ENCODE results near the gene GAS7.

GAS7 gene

DNA sequence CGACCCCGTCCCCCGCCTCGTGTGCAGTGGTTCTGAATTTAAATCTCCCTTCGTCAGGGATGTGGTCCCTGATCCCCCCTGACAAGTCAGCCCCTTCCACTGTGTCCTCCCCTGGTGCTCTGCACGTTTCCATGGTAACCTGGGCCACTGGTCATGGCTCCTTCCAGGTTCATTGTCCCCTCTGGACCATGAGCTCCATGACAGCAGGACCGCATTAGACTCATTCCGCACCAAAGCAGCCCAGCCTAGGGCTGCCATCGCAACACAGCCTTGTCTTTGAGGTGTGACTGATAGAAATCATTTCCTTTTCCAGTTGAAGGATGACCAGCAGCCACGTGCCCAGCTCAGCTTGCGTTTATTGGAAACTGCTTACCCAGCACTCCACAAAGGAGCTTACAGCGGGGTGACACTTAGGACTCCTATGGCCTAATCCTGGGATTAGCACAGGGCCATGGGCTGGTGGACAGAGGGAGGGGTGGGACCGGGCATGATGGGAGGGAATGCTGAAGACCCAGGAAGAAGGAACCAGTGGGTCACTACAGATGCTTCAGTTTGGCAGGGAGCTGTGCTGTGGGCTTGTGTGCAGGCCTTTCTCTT is 300.9 kb downstream of the GAS7 start:
- no peak for DNase-seq (ENCODE audit: low read depth)
- TF ChIP-seq, protein P1, sequence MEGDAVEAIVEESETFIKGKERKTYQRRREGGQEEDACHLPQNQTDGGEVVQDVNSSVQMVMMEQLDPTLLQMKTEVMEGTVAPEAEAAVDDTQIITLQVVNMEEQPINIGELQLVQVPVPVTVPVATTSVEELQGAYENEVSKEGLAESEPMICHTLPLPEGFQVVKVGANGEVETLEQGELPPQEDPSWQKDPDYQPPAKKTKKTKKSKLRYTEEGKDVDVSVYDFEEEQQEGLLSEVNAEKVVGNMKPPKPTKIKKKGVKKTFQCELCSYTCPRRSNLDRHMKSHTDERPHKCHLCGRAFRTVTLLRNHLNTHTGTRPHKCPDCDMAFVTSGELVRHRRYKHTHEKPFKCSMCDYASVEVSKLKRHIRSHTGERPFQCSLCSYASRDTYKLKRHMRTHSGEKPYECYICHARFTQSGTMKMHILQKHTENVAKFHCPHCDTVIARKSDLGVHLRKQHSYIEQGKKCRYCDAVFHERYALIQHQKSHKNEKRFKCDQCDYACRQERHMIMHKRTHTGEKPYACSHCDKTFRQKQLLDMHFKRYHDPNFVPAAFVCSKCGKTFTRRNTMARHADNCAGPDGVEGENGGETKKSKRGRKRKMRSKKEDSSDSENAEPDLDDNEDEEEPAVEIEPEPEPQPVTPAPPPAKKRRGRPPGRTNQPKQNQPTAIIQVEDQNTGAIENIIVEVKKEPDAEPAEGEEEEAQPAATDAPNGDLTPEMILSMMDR (IDR thresholded peaks at IDR 0.05; ENCODE audit: insufficient read depth, low read depth, low read length, missing control alignments), result no peak
- H3K4me3 ChIP-seq (ENCODE audit: low read depth, low read length), result no peak overlapping the region

- H3K4me3 ChIP-seq (ENCODE audit: low read depth, low read length), result no peak overlapping the region
- TF ChIP-seq, protein P1 (IDR thresholded peaks at IDR 0.05; ENCODE audit: insufficient read depth, low read depth, low read length, missing control alignments), result no peak
- DNase-seq (ENCODE audit: low read depth), result no peak
Observed at GRCh38 chr17:9895923-9896322, 302.5 kb downstream of the GAS7 start.

- DNase-seq (ENCODE audit: low read depth), result no peak
- H3K4me3 ChIP-seq (ENCODE audit: low read depth, low read length), result no peak overlapping the region
- TF ChIP-seq, protein P1 (IDR thresholded peaks at IDR 0.05; ENCODE audit: insufficient read depth, low read depth, low read length, missing control alignments), result no peak
Observed at GRCh38 chr17:9894231-9894630, 304.2 kb downstream of the GAS7 start.

DNA sequence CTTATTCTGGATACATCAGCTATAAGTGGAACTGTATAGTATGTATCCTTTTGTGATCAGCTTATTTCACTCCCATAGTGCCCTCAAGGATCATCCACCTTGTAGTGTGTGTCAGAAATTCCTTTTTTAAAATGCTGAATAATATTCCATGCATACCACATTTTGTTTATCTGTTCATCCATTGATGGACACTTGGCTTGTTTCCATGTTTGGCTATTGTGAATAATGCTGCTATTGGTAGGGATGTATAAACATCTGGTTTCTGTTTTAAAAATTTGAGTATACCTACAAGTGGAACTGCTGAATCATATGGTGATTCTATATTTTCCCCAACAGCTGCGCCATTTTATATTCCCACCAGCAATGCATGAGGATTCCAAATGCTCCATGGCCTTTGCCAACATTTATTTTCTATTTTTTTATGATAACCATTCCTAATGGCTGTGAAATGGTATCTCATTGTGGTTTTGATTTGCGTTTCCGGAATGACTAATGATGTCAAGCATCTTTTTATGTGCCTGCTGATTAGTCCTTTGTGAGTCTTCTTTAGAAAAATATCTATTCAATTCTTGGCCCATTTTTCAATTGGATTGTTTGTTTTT is 304.9 kb downstream of the GAS7 start:
- TF ChIP-seq, protein P1 (IDR thresholded peaks at IDR 0.05; ENCODE audit: insufficient read depth, low read depth, low read length, missing control alignments), result no peak
- no peak for DNase-seq (ENCODE audit: low read depth)
- no peak overlapping the region for H3K4me3 ChIP-seq (ENCODE audit: low read depth, low read length)

DNA sequence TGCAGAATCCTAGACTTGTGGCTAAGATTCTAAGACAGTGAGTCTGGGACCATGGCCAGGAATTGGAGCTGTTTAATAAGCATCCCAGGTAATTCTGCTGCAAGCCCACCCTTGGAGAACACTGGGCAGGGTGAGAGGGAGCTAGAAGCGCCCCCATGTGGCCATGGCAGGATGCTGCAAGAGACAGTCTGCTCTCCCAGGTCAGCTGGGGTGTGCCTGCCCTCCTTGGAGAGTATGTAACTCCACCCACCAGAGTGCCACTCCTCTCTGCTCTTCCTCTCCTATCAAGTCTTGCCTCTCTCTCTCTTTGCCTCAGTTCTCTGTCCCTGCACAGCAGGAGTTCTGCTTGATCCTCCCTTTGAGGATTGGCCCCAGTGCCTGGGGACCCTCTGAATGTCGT is 308.3 kb downstream of the GAS7 start:
- peak; percentile 50 for DNase-seq (ENCODE audit: low read depth)

GRCh38 chr17:9887508-9887907 is 310.9 kb downstream of the GAS7 start:
- TF ChIP-seq, protein P1 (IDR thresholded peaks at IDR 0.05; ENCODE audit: insufficient read depth, low read depth, low read length, missing control alignments), result no peak
- DNase-seq (ENCODE audit: low read depth), result no peak
- H3K4me3 ChIP-seq (ENCODE audit: low read depth, low read length), result no peak overlapping the region

More for the DNA sequence above, 308.3 kb downstream of the GAS7 start:
- TF ChIP-seq, protein P1 (IDR thresholded peaks at IDR 0.05; ENCODE audit: insufficient read depth, low read depth, low read length, missing control alignments), result peak; percentile 65
- no peak overlapping the region for H3K4me3 ChIP-seq (ENCODE audit: low read depth, low read length)

All from GM12865 (cell line).